ENCODE measurements around the gene SLC6A14. TPM values are rescaled to one million over a fixed set of nuclear protein-coding genes. Genes with fewer than 3 reads are reported as not detected.

Gene SLC6A14
- total and polyA plus RNA-seq, 2 donors (not counting 3 experiments of a cell fraction or from before 2014, with no cell fraction given) = not detected

DNA sequence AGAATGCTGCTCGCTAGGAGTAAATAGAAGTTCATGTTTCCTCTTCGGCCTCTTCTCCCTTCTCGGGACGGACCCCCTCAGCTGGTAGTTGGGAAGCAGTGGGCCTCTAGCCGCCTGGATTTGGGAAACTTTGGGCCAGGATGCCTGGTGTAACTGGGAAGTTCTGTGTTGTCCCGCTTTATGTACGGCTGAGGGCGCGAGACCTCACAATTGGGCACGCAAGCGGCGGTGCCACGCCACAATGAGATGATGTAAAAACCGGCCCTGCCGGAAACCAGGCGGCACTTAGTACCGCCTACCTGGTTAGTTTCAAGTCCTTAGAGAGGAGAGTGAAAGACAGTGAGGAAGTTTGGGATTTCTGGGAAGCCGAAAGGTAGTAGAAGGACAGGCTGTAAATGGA lies 26.4 kb downstream of the SLC6A14 start, which contains the start of gene CT83:
Gene CT83, minus strand, starts transcription at position 155 of the 400 bp plus-strand sequence. Its CDS starts 120 bp downstream, at position 35.
- no peak within 1 kb of the TSS for H3K4me3 ChIP-seq (replicated peaks in 1 of 3; ENCODE audit: insufficient read depth in 1 of 3, low read depth in 1 of 3, low read length in 3 of 3)
- dilution Hi-C loops (cut with MboI; ENCODE audit: extremely low pct_ligation_motif_present, low sequenced_read_pairs) (no loop called here), intact Hi-C loops (cut with micrococcal nuclease) (no loop called here)
- TF ChIP-seq EZH2 (IDR thresholded peaks at IDR 0.05; ENCODE audit: borderline replicate concordance, low read depth, low read length, severe bottlenecking) (no peak), POLR2A (IDR thresholded peaks at IDR 0.05; ENCODE audit: low read depth, low read length) (no peak), POLR2AphosphoS5 (IDR thresholded peaks at IDR 0.05; ENCODE audit: insufficient read depth, low read depth, low read length) (no peak), JUN (IDR thresholded peaks at IDR 0.05; ENCODE audit: borderline replicate concordance, insufficient read depth, insufficient read length, low read depth) (no peak), MYC (IDR thresholded peaks at IDR 0.05; ENCODE audit: low read depth, low read length) (no peak), FOS (IDR thresholded peaks at IDR 0.05; ENCODE audit: borderline replicate concordance, insufficient read depth, low read length) (no peak), GATA2 (IDR thresholded peaks at IDR 0.05; ENCODE audit: insufficient read depth, insufficient read length, low read depth, low read length) (no peak)
- TF ChIP-seq, protein P1, sequence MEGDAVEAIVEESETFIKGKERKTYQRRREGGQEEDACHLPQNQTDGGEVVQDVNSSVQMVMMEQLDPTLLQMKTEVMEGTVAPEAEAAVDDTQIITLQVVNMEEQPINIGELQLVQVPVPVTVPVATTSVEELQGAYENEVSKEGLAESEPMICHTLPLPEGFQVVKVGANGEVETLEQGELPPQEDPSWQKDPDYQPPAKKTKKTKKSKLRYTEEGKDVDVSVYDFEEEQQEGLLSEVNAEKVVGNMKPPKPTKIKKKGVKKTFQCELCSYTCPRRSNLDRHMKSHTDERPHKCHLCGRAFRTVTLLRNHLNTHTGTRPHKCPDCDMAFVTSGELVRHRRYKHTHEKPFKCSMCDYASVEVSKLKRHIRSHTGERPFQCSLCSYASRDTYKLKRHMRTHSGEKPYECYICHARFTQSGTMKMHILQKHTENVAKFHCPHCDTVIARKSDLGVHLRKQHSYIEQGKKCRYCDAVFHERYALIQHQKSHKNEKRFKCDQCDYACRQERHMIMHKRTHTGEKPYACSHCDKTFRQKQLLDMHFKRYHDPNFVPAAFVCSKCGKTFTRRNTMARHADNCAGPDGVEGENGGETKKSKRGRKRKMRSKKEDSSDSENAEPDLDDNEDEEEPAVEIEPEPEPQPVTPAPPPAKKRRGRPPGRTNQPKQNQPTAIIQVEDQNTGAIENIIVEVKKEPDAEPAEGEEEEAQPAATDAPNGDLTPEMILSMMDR (IDR thresholded peaks at IDR 0.05; ENCODE audit: extremely low read depth in 1 of 2, insufficient read depth in 1 of 2, low read depth in 1 of 2, low read length in 2 of 2) = no peak
- TF ChIP-seq, protein P2, sequence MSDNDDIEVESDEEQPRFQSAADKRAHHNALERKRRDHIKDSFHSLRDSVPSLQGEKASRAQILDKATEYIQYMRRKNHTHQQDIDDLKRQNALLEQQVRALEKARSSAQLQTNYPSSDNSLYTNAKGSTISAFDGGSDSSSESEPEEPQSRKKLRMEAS (IDR thresholded peaks at IDR 0.05; ENCODE audit: insufficient read depth, insufficient read length) = no peak
- H2AFZ ChIP-seq (ENCODE audit: low read depth, low read length) = no peak within 1 kb of the TSS
- H3K9ac ChIP-seq (replicated peaks; ENCODE audit: extremely low read depth, insufficient read depth, low read length) = no peak within 1 kb of the TSS
- H3K4me1 ChIP-seq (ENCODE audit: control insufficient read depth, extremely low read depth, insufficient read depth, low read length) = no peaks in the 10 kb centered on the region
- H3K27me3 ChIP-seq (ENCODE audit: control insufficient read depth in 2 of 2, insufficient read depth in 2 of 2, low read length in 2 of 2) = no peaks in the 10 kb centered on the region
- no peak within 1 kb of the TSS for H3K27ac ChIP-seq (ENCODE audit: insufficient read depth, low read depth, low read length)
- H3K9me3 ChIP-seq (replicated peaks; ENCODE audit: control insufficient read depth, insufficient read depth, low read length) = no peaks in the 10 kb centered on the region
- POLR2A ChIA-PET = no interaction called here
- no peaks in the 10 kb centered on the region for H3K36me3 ChIP-seq (ENCODE audit: control insufficient read depth in 2 of 2, extremely low read depth in 1 of 2, insufficient read depth in 2 of 2, low read length in 2 of 2)
- no peaks in the 10 kb centered on the region for H3K9me1 ChIP-seq (replicated peaks; ENCODE audit: control insufficient read depth, extremely low read depth, insufficient read depth, low read length)
- no peak within 1 kb of the TSS for H3K4me2 ChIP-seq (ENCODE audit: insufficient read depth, low read length)
- FAIRE-seq = no peak
- DNase-seq (ENCODE audit: low read depth, low spot score) = no peak
- no peaks in the 10 kb centered on the region for H4K20me1 ChIP-seq (replicated peaks; ENCODE audit: control insufficient read depth, extremely low read depth, insufficient read depth, low read length)
- no TSS peak for BruUV-seq (replicated peaks)
- no peaks in the 10 kb centered on the region for H3K79me2 ChIP-seq (ENCODE audit: control insufficient read depth, insufficient read depth, low read length)
- CTCF ChIA-PET = no interaction called here
